Tibial nerve (tissue), 4 donors: Measurements from ENCODE around the gene LRP4. TPM values are rescaled to one million over a fixed set of nuclear protein-coding genes. Genes with fewer than 3 reads are reported as not detected.

Source experiments
- DNase-seq, 2 donors: peaks; one replicate each; pipeline ENCODE4 v3.0.0-alpha.2; 2019; ENCODE audit warnings: low spot score in 2 of 2
- H3K27ac ChIP-seq, 4 donors: fragments of 200-600 bp; sonication (generic) in 3 of 4; one replicate each; pipeline ENCODE4 v1.5.1; 2017 to 2019; ENCODE audit warnings: mild to moderate bottlenecking in 1 of 4
- H3K27me3 ChIP-seq, 2 donors: fragments of 200-600 bp; sonication (generic) in 1 of 2; one replicate each; pipeline versions ENCODE4 v1.5.1 to v1.6.0; 2017 to 2019
- H3K36me3 ChIP-seq, 3 donors: fragments of 200-600 bp; sonication (generic); one replicate each; pipeline ENCODE4 v1.5.1; 2018 to 2019
- H3K4me1 ChIP-seq, 4 donors: fragments of 200-600 bp; sonication (generic) in 3 of 4; one replicate each; pipeline ENCODE4 v1.5.1; 2017 to 2019
- H3K4me3 ChIP-seq, 4 donors: fragments of 200-600 bp; sonication (generic) in 3 of 4; one replicate each; pipeline ENCODE4 v1.5.1; 2017 to 2019; ENCODE audit warnings: mild to moderate bottlenecking in 1 of 4, moderate library complexity in 1 of 4
- H3K9me3 ChIP-seq, 4 donors: fragments of 200-600 bp; sonication (generic) in 3 of 4; one replicate each; pipeline ENCODE4 v1.5.1; 2017 to 2019
- EP300 ChIP-seq, 2 donors: sonication (generic); formaldehyde crosslinking; IDR thresholded peaks; one replicate each; pipeline ENCODE4 v1.6.1; 2017; ENCODE audit warnings: antibody characterized with exemption in 2 of 2, mild to moderate bottlenecking in 1 of 2
- POLR2A ChIP-seq, 2 donors: fragments of 450-650 bp; IDR thresholded peaks; one replicate each; pipeline ENCODE4 v1.6.1; 2017; ENCODE audit warnings: antibody characterized with exemption in 2 of 2, mild to moderate bottlenecking in 2 of 2, moderate library complexity in 2 of 2
- WGBS, 2 donors: methylation state at CpG; one replicate each; pipeline ENCODE4 v1.1.5; 2018; 5-methylcytosine and 5-hydroxymethylcytosine counted together
- total RNA-seq, 4 donors: library from RNA; depleted of rRNA; stranded (reverse); fragments of >200 nt; gene quantifications; one replicate each; pipeline ENCODE4 v1.1.0, GENCODE V29; 2016
- TF ChIP-seq, protein P1 (sequence below), 5 experiments: fragments of 200-600 bp in 3 of 5; fragments of 450-650 bp in 2 of 5; sonication (generic) in 3 of 5; IDR thresholded peaks; one replicate each; pipeline ENCODE4 v1.5.1; 2016 to 2019; ENCODE audit warnings: antibody characterized with exemption in 5 of 5, mild to moderate bottlenecking in 3 of 5, moderate library complexity in 2 of 5

Gene LRP4
- total RNA-seq, 4 donors from 2014 or later, result 24.3 to 105 (median 52.9) TPM

DNA sequence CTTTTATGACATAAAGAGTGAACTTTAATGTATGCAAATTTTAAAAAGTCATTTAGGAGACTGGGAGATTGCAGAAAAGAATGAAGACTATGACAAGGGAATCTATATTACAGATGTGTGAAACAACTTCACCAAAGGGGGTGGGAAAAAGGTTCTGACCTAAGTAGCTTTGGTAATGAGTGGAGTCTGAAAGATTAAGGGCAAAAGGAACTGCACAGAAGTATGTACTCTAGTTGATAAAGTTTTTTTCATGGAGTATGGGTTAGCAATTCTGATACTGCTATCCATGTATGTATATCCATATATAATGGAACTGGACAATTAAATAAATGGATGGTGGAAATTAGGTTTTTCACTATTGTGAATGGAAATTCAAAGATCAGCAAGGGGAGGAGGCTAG lies 81.5 kb downstream of the LRP4 start:
- Histone ChIP-seq H3K4me1 (no peaks in the 10 kb centered on the region), H3K27ac (no peak overlapping the region), H3K27me3 (no peaks in the 10 kb centered on the region), H3K9me3 (no peaks in the 10 kb centered on the region), H3K4me3 (no peak overlapping the region), H3K36me3 (peaks cover 0 to 4% (median 0%) of the 10 kb centered on the region in 3 donors)
- TF ChIP-seq EP300 (IDR thresholded peaks at IDR 0.05), result no peak
- TF ChIP-seq, protein P1, sequence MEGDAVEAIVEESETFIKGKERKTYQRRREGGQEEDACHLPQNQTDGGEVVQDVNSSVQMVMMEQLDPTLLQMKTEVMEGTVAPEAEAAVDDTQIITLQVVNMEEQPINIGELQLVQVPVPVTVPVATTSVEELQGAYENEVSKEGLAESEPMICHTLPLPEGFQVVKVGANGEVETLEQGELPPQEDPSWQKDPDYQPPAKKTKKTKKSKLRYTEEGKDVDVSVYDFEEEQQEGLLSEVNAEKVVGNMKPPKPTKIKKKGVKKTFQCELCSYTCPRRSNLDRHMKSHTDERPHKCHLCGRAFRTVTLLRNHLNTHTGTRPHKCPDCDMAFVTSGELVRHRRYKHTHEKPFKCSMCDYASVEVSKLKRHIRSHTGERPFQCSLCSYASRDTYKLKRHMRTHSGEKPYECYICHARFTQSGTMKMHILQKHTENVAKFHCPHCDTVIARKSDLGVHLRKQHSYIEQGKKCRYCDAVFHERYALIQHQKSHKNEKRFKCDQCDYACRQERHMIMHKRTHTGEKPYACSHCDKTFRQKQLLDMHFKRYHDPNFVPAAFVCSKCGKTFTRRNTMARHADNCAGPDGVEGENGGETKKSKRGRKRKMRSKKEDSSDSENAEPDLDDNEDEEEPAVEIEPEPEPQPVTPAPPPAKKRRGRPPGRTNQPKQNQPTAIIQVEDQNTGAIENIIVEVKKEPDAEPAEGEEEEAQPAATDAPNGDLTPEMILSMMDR (IDR thresholded peaks at IDR 0.05), result no peak
- DNase-seq, result no peak

DNA sequence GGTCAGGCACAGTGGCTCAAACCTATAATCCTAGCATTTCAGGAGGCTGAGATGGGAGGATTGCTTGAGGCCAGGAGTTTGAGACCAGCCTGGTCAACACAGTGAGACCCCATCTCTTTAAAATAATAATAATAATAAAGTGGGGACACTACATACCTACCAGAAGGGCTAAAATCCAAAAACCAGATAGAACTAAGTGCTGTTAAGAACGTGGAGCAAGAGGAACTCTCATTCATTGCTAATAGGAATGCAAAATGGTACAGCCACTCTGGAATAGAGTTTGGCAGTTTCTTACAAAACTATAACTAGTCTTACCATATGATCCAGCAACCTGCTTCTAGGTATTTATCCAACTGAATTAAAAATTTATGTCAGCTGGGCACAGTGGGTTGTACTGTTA lies 81.9 kb downstream of the LRP4 start:
- H3K27ac ChIP-seq, result no peak overlapping the region
- 88 to 93% methylated on average over 1 of the region's 1 CpG for WGBS, 2 donors
- no peaks in the 10 kb centered on the region for H3K9me3 ChIP-seq
- DNase-seq, result no peak
- H3K4me3 ChIP-seq, result no peak overlapping the region
- no peaks in the 10 kb centered on the region for H3K4me1 ChIP-seq
- TF ChIP-seq POLR2A (IDR thresholded peaks at IDR 0.05), result no peak
- no peak for TF ChIP-seq EP300 (IDR thresholded peaks at IDR 0.05)
- TF ChIP-seq, protein P1 (IDR thresholded peaks at IDR 0.05), result no peak
- H3K27me3 ChIP-seq, result no peaks in the 10 kb centered on the region
- peaks cover 0 to 1% (median 0%) of the 10 kb centered on the region in 3 donors for H3K36me3 ChIP-seq

DNA sequence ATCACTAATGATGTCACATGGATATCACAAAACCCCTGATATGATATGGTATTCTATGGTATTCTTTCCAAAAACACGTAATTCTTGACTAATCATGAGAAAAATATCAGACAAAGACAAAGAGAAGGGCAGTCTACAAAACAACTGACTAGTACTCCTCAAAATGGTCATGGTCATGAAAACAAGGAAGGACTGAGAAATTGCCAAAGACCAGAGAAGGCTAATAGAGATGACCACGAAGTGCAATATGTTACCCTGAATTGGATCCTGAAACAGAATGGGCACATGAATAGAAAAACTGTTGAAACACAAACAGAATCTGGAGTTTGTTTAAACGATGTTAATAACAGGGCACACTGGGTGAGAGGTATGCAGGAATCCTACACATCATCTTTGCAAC lies 82.5 kb downstream of the LRP4 start:
- 69 to 70% methylated on average over 3 of the region's 3 CpGs for WGBS, 2 donors
- H3K4me3 ChIP-seq, result no peak overlapping the region
- no peak for DNase-seq
- peaks cover 0 to 2% (median 0%) of the 10 kb centered on the region in 4 donors for H3K4me1 ChIP-seq
- H3K27ac ChIP-seq, result no peak overlapping the region
- no peaks in the 10 kb centered on the region for H3K27me3 ChIP-seq
- TF ChIP-seq EP300 (IDR thresholded peaks at IDR 0.05) (no peak), POLR2A (IDR thresholded peaks at IDR 0.05) (no peak)
- no peaks in the 10 kb centered on the region for H3K9me3 ChIP-seq
- H3K36me3 ChIP-seq, result no peaks in the 10 kb centered on the region

DNA sequence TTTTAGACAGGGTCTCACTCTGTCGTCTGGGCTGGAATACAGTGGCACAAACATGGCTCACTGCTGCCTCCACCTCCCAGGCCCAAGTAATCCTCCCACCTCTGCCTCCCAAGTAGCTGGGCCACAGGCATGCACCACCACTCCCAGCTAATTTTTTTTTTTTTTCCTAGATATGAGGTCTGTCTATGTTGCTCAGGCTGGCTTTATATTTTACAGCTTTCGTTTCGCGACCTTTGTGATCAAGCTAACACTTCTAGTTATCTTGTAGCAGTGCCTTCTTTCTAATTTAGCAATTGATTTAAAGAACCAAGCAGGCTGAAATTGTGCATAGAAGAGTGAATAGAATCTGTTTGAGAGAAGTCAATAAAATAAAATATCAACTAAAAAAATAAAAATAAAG lies 83.5 kb downstream of the LRP4 start:
- Histone ChIP-seq H3K9me3 (no peaks in the 10 kb centered on the region), H3K27me3 (no peaks in the 10 kb centered on the region), H3K4me3 (no peak overlapping the region), H3K27ac (no peak overlapping the region), H3K4me1 (peaks cover 0 to 2% (median 0%) of the 10 kb centered on the region in 4 donors), H3K36me3 (no peaks in the 10 kb centered on the region)
- 88 to 90% methylated on average over 4 of the region's 4 CpGs for WGBS, 2 donors
- no peak for DNase-seq
- TF ChIP-seq EP300 (IDR thresholded peaks at IDR 0.05) (no peak), POLR2A (IDR thresholded peaks at IDR 0.05) (no peak)
- TF ChIP-seq, protein P1 (IDR thresholded peaks at IDR 0.05), result no peak

DNA sequence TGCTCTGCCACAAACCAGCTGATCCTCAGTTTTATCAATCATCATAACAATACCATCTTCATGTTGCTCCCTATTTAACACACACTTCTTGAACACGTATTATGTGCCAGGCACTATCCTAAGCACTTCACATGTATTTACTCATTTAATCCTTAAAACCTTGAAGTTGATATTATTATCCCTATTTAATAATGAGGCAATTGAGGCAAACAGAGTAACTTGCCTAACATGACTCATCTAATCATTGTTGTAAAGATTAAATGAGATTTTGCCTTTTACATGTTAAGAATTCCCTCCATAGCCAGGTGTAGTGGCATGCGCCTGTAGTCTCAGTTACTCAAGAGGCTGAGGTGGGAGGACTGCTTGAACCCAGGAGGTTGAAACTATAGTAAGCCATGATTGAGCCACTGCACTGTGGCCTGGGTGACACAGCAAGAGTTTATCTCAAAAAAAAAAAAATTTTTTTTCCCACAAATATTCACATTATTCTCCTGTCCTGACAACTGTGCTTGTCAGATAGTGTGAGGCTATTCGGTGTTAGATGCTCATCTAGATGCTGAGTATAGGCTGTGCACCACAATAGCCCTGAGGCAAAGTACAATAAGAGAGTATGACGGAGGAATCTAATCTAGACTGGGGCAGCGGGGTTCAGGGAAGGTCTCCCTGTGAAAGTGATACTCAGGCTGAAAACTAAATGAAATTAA lies 85.7 kb downstream of the LRP4 start:
- Histone ChIP-seq H3K4me1 (peaks cover 0 to 12% (median 0%) of the 10 kb centered on the region in 4 donors), H3K4me3 (no peak overlapping the region), H3K9me3 (no peaks in the 10 kb centered on the region), H3K36me3 (no peaks in the 10 kb centered on the region), H3K27me3 (no peaks in the 10 kb centered on the region), H3K27ac (no peak overlapping the region)
- WGBS, 2 donors, result 78 to 82% methylated on average over 5 of the region's 5 CpGs
- TF ChIP-seq, protein P1 (IDR thresholded peaks at IDR 0.05), result no peak
- TF ChIP-seq EP300 (IDR thresholded peaks at IDR 0.05) (no peak), POLR2A (IDR thresholded peaks at IDR 0.05) (no peak)
- DNase-seq, result no peak
